ENCODE measurements around the gene MEIS2. TPM values are rescaled to one million over a fixed set of nuclear protein-coding genes. Genes with fewer than 3 reads are reported as not detected.

Gene MEIS2
- total and polyA plus RNA-seq, 2 donors (not counting 3 experiments of a cell fraction or from before 2014, with no cell fraction given), result 22.5 to 26.2 TPM

DNA sequence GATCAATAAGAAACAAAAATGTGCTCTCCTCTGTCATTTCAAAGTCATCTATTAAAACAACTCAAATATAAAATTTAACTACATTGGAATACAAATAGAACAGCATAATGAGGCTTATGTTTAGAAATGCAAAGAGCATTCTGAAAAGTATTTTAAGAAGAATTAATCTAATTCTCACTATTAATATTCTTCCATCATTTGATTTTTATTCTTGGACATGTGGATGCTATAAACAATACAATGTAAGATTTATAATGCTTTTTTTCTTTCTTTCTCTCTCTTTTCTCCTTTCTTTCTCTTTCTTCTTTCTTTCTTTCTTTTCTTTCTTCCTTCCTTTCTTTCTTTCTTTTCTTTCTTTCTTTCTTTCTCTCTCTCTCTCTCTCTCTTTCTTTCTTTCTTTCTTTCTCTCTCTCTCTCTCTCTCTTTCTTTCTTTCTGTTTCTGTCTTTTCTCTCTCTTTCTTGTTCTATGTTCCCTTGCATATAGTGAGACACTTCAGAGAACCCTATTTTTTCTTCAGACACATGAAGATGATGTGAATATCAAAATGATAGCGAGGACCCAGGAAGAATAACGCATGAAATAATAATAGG lies 32.6 kb upstream of the MEIS2 start:
- FAIRE-seq, result no peak
- Histone ChIP-seq H3K4me2 (ENCODE audit: insufficient read depth, low read length) (no peak overlapping the region), H3K79me2 (ENCODE audit: control insufficient read depth, insufficient read depth, low read length) (no peaks in the 10 kb centered on the region), H4K20me1 (replicated peaks; ENCODE audit: control insufficient read depth, extremely low read depth, insufficient read depth, low read length) (no peaks in the 10 kb centered on the region), H3K27me3 (ENCODE audit: control insufficient read depth in 2 of 2, insufficient read depth in 2 of 2, low read length in 2 of 2) (peaks cover 22 to 43% of the 10 kb centered on the region in 2 experiments), H3K4me3 (replicated peaks in 1 of 3; ENCODE audit: insufficient read depth in 1 of 3, low read depth in 1 of 3, low read length in 3 of 3) (no peak overlapping the region), H3K4me1 (ENCODE audit: control insufficient read depth, extremely low read depth, insufficient read depth, low read length) (no peaks in the 10 kb centered on the region), H3K9me3 (replicated peaks; ENCODE audit: control insufficient read depth, insufficient read depth, low read length) (no peaks in the 10 kb centered on the region), H3K9ac (replicated peaks; ENCODE audit: extremely low read depth, insufficient read depth, low read length) (no peak overlapping the region), H3K27ac (ENCODE audit: insufficient read depth, low read depth, low read length) (no peak overlapping the region), H3K36me3 (ENCODE audit: control insufficient read depth in 2 of 2, extremely low read depth in 1 of 2, insufficient read depth in 2 of 2, low read length in 2 of 2) (no peaks in the 10 kb centered on the region), H3K9me1 (replicated peaks; ENCODE audit: control insufficient read depth, extremely low read depth, insufficient read depth, low read length) (no peaks in the 10 kb centered on the region), H2AFZ (ENCODE audit: low read depth, low read length) (no peak overlapping the region)
- POLR2A ChIA-PET, result no interaction called here
- CTCF ChIA-PET, result interaction anchor here (0.7 to 4.9 kb wide), 15 partner anchors 9 to 1844 kb away, joined by 3 to 77 read pairs (median 3); no protein-coding TSS in a partner anchor
- TF ChIP-seq, protein P1, sequence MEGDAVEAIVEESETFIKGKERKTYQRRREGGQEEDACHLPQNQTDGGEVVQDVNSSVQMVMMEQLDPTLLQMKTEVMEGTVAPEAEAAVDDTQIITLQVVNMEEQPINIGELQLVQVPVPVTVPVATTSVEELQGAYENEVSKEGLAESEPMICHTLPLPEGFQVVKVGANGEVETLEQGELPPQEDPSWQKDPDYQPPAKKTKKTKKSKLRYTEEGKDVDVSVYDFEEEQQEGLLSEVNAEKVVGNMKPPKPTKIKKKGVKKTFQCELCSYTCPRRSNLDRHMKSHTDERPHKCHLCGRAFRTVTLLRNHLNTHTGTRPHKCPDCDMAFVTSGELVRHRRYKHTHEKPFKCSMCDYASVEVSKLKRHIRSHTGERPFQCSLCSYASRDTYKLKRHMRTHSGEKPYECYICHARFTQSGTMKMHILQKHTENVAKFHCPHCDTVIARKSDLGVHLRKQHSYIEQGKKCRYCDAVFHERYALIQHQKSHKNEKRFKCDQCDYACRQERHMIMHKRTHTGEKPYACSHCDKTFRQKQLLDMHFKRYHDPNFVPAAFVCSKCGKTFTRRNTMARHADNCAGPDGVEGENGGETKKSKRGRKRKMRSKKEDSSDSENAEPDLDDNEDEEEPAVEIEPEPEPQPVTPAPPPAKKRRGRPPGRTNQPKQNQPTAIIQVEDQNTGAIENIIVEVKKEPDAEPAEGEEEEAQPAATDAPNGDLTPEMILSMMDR (IDR thresholded peaks at IDR 0.05; ENCODE audit: extremely low read depth in 1 of 2, insufficient read depth in 1 of 2, low read depth in 1 of 2, low read length in 2 of 2), result no peak
- TF ChIP-seq FOS (IDR thresholded peaks at IDR 0.05; ENCODE audit: borderline replicate concordance, insufficient read depth, low read length) (no peak), GATA2 (IDR thresholded peaks at IDR 0.05; ENCODE audit: insufficient read depth, insufficient read length, low read depth, low read length) (no peak), EZH2 (IDR thresholded peaks at IDR 0.05; ENCODE audit: borderline replicate concordance, low read depth, low read length, severe bottlenecking) (no peak), JUN (IDR thresholded peaks at IDR 0.05; ENCODE audit: borderline replicate concordance, insufficient read depth, insufficient read length, low read depth) (no peak), POLR2AphosphoS5 (IDR thresholded peaks at IDR 0.05; ENCODE audit: insufficient read depth, low read depth, low read length) (no peak), POLR2A (IDR thresholded peaks at IDR 0.05; ENCODE audit: low read depth, low read length) (no peak)
- TF ChIP-seq, protein P2, sequence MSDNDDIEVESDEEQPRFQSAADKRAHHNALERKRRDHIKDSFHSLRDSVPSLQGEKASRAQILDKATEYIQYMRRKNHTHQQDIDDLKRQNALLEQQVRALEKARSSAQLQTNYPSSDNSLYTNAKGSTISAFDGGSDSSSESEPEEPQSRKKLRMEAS (IDR thresholded peaks at IDR 0.05; ENCODE audit: insufficient read depth, insufficient read length), result no peak
- dilution Hi-C loops (cut with MboI; ENCODE audit: extremely low pct_ligation_motif_present, low sequenced_read_pairs), result no loop called here
- intact Hi-C loops (cut with micrococcal nuclease), result loop anchor here (1.0 to 10.0 kb wide), 3 partner anchors 491 to 1848 kb away; no protein-coding TSS in a partner anchor
- BruUV-seq (replicated peaks), result no TSS peak
- DNase-seq (ENCODE audit: low read depth, low spot score), result no peak
